Prostate gland (tissue), 2 donors: Measurements from ENCODE around the gene PML. TPM values are rescaled to one million over a fixed set of nuclear protein-coding genes. Genes with fewer than 3 reads are reported as not detected.

Experiments used
- DNase-seq: peaks from one replicate; pipeline ENCODE4 v3.0.0-alpha.2; 2019; ENCODE audit warnings: low spot score
- H3K27ac ChIP-seq, 2 donors: fragments of 200-600 bp; sonication (generic); 2 replicates each; pipeline ENCODE4 v1.5.1; 2017 to 2019
- H3K27me3 ChIP-seq: fragments of 200-600 bp; sonication (generic); replicated peaks from 2 replicates; pipeline ENCODE4 v1.5.1; 2019; ENCODE audit not compliant: insufficient read depth
- H3K36me3 ChIP-seq, 2 donors: fragments of 200-600 bp; sonication (generic); 1 replicate in 1 of 2; 2 replicates in 1 of 2; pipeline versions ENCODE4 v1.5.1 to v1.8.1; 2017 to 2019
- H3K4me1 ChIP-seq: fragments of 200-600 bp; sonication (generic); replicated peaks from 2 replicates; pipeline ENCODE4 v1.5.1; 2019
- H3K4me3 ChIP-seq, 2 donors: fragments of 200-600 bp; sonication (generic); 2 replicates each; pipeline ENCODE4 v1.5.1; 2017 to 2019
- H3K9me3 ChIP-seq: fragments of 200-600 bp; sonication (generic); 2 replicates; pipeline ENCODE4 v1.5.1; 2017
- POLR2A ChIP-seq: fragments of 450-650 bp; IDR thresholded peaks from one replicate; pipeline ENCODE4 v1.6.1; 2016; ENCODE audit warnings: antibody characterized with exemption, mild to moderate bottlenecking
- POLR2AphosphoS5 ChIP-seq: sonication (generic); formaldehyde crosslinking; IDR thresholded peaks from one replicate; pipeline ENCODE4 v1.6.1; 2017; ENCODE audit warnings: antibody characterized with exemption
- WGBS: methylation state at CpG from one replicate; pipeline ENCODE4 v1.1.5; 2018; 5-methylcytosine and 5-hydroxymethylcytosine counted together
- intact Hi-C: fragments of 100-400 bp; cut with DNase I; formaldehyde crosslinking; loops from one replicate; pipeline ENCODE4 v1.14.2; 2022
- total RNA-seq, 2 donors: library from RNA; depleted of rRNA; stranded (reverse); fragments of >200 nt; gene quantifications; one replicate each; pipeline ENCODE4 v1.1.0, GENCODE V29; 2016
- TF ChIP-seq, protein P1 (sequence below), 4 experiments: fragments of 200-600 bp in 2 of 4; fragments of 450-650 bp in 2 of 4; sonication (generic) in 2 of 4; IDR thresholded peaks; 1 replicate in 3 of 4; 2 replicates in 1 of 4; pipeline ENCODE4 v1.5.1; 2016 to 2019; ENCODE audit warnings: antibody characterized with exemption in 4 of 4, mild to moderate bottlenecking in 2 of 4, moderate library complexity in 2 of 4

The PML gene
- total RNA-seq, 2 donors from 2014 or later: 67.5 to 122 TPM

DNA sequence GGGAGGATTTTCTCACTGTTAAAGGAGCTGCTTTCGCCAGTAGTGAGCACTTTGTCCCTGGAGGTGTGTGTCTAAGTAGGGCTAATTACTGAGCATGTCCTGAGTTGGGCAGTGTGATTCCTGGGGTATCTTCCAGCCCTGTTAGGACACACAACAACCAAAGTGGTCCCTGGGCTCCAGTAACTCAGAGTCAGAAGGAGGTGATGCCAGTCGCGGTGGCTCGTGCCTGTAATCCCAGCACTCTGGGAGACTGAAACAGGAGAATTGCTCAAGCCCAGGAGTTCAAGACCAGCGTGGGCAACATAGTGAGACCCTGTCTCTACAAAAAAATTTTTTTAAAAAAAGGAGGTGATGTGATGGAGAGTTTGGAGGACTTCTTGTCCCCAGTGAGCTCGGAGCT is 37.5 kb downstream of the PML start:
- Histone ChIP-seq H3K4me1 (no peaks in the 10 kb centered on the region), H3K4me3 (no peak overlapping the region), H3K9me3 (no peaks in the 10 kb centered on the region), H3K27me3 (no peaks in the 10 kb centered on the region), H3K36me3 (peaks cover 0 to 15% of the 10 kb centered on the region in 2 donors), H3K27ac (no peak overlapping the region)
- TF ChIP-seq POLR2AphosphoS5 (no peak), POLR2A (no peak)
- TF ChIP-seq, protein P1, sequence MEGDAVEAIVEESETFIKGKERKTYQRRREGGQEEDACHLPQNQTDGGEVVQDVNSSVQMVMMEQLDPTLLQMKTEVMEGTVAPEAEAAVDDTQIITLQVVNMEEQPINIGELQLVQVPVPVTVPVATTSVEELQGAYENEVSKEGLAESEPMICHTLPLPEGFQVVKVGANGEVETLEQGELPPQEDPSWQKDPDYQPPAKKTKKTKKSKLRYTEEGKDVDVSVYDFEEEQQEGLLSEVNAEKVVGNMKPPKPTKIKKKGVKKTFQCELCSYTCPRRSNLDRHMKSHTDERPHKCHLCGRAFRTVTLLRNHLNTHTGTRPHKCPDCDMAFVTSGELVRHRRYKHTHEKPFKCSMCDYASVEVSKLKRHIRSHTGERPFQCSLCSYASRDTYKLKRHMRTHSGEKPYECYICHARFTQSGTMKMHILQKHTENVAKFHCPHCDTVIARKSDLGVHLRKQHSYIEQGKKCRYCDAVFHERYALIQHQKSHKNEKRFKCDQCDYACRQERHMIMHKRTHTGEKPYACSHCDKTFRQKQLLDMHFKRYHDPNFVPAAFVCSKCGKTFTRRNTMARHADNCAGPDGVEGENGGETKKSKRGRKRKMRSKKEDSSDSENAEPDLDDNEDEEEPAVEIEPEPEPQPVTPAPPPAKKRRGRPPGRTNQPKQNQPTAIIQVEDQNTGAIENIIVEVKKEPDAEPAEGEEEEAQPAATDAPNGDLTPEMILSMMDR (IDR thresholded peaks at IDR 0.05): no peak
- intact Hi-C loops: no loop called here
- DNase-seq: no peak
- WGBS: 91% methylated on average over 6 of the region's 6 CpGs

DNA sequence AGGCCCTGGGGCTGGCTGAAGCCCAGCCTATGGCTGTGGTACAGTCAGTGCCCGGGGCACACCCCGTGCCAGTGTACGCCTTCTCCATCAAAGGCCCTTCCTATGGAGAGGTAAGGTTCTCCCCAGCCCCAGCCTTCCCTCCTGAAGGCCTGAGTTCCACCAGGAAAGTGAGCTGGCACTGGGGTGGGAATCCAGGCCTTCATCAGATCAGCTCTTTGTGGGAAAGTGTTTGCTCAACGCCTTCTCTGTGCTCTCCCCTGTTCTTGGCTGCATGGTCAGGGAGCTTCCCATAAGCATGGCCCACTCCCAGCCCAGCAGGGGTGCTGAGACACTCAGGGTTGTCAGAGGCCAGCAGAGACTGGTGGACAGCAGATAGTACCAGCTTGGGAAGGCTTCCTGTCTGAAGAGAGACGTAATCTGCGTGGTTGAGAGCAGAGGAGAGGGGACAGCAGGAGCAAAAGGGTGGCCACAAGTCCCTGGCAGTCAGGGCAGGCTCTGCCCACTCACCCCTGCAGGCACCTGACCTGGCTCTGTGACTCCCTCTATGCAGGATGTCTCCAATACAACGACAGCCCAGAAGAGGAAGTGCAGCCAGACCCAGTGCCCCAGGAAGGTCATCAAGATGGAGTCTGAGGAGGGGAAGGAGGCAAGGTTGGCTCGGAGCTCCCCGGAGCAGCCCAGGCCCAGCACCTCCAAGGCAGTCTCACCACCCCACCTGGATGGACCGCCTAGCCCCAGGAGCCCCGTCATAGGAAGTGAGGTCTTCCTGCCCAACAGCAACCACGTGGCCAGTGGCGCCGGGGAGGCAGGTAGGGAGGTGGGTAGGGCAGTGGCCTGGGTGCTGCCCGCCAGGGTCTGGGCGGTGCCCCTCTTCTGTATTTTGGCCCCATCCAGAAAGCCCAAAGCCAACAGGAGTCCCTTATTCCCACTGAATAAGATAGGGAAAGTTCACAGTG is 38.4 kb downstream of the PML start:
- Histone ChIP-seq H3K27ac (no peak overlapping the region), H3K27me3 (no peaks in the 10 kb centered on the region), H3K9me3 (no peaks in the 10 kb centered on the region), H3K4me1 (no peaks in the 10 kb centered on the region), H3K36me3 (peaks cover 0 to 15% of the 10 kb centered on the region in 2 donors), H3K4me3 (no peak overlapping the region)
- TF ChIP-seq, protein P1 (IDR thresholded peaks at IDR 0.05): no peak
- no peak for TF ChIP-seq POLR2AphosphoS5
- no peak for TF ChIP-seq POLR2A
- no peak for DNase-seq
- 81% methylated on average over 16 of the region's 16 CpGs for WGBS
- intact Hi-C loops: no loop called here

DNA sequence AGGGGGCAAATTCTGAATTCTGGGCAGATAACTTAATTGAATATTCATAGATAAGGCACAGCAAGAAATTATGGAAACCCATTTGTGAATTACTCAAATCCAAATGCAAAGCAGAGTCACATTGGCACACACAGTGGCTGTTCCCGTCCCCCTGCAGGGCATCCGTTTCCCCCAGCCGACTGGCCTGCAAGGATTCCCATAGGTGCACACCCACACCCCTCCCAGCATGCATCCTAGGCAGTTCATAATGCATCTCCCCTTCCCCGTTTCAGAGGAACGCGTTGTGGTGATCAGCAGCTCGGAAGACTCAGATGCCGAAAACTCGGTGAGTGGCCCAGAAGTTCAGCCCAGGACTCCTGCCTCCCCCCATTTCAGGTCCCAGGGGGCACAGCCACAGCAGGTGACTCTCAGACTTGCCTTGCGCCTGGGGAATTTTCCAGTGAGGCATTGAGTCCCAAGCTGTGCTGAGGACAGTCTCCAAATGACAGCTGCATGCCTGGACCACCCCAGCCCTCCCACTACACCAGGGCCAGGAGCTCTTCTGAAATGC is 39.8 kb downstream of the PML start:
- H3K9me3 ChIP-seq: no peaks in the 10 kb centered on the region
- H3K27ac ChIP-seq: no peak overlapping the region
- no peaks in the 10 kb centered on the region for H3K4me1 ChIP-seq
- no peak overlapping the region for H3K4me3 ChIP-seq
- H3K27me3 ChIP-seq: no peaks in the 10 kb centered on the region
- TF ChIP-seq, protein P1 (IDR thresholded peaks at IDR 0.05): no peak
- no peak for TF ChIP-seq POLR2AphosphoS5
- no peak for TF ChIP-seq POLR2A
- intact Hi-C loops: no loop called here
- no peak for DNase-seq
- peaks cover 0 to 15% of the 10 kb centered on the region in 2 donors for H3K36me3 ChIP-seq
- WGBS: 80% methylated on average over 10 of the region's 10 CpGs

DNA sequence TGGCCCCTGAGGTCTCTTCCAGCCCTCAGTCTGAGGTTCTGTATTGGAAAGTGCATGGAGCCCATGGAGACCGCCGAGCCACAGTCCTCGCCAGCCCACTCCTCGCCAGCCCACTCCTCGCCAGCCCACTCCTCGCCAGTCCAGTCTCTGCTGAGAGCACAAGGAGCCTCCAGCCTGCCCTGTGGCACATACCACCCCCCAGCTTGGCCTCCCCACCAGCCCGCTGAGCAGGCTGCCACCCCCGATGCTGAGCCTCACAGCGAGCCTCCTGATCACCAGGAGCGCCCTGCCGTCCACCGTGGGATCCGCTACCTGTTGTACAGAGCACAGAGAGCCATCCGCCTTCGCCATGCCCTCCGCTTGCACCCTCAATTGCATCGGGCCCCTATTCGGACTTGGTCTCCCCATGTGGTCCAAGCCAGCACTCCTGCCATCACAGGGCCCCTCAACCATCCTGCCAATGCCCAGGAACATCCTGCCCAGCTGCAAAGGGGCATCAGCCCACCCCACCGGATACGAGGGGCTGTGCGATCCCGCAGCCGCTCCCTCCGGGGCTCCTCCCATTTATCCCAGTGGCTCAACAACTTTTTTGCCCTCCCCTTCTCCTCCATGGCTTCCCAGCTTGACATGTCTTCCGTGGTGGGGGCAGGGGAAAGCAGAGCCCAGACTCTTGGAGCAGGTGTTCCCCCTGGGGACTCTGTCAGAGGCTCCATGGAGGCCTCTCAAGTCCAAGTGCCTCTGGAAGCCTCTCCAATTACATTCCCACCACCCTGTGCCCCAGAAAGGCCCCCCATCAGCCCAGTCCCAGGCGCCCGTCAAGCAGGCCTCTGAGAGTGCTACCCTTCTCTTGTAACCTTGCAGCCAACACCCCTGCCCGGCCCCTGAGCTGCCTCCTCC is 40.9 kb downstream of the PML start:
- TF ChIP-seq, protein P1 (IDR thresholded peaks at IDR 0.05): no peak
- TF ChIP-seq POLR2AphosphoS5 (no peak), POLR2A (no peak)
- no peaks in the 10 kb centered on the region for H3K27me3 ChIP-seq
- H3K36me3 ChIP-seq: peaks cover 0 to 15% of the 10 kb centered on the region in 2 donors
- no peaks in the 10 kb centered on the region for H3K4me1 ChIP-seq
- no peak for DNase-seq
- H3K9me3 ChIP-seq: no peaks in the 10 kb centered on the region
- intact Hi-C loops: no loop called here
- H3K4me3 ChIP-seq: no peak overlapping the region
- no peak overlapping the region for H3K27ac ChIP-seq
- 89% methylated on average over 28 of the region's 28 CpGs for WGBS
